Testis (tissue), 2 donors: ENCODE results near the gene TMED3.

Experiments used
- POLR2A ChIP-seq: fragments of 450-650 bp; IDR thresholded peaks from one replicate; pipeline ENCODE4 v1.6.1; 2017; ENCODE audit warnings: antibody characterized with exemption, mild to moderate bottlenecking, moderate library complexity
- TF ChIP-seq, protein P1 (sequence below), 3 experiments: fragments of 450-650 bp in 2 of 3; fragments of 200-600 bp in 1 of 3; sonication (generic) in 1 of 3; IDR thresholded peaks; one replicate each; pipeline ENCODE4 v1.5.1; 2016 to 2019; ENCODE audit warnings: antibody characterized with exemption in 3 of 3, mild to moderate bottlenecking in 2 of 3, moderate library complexity in 1 of 3

GRCh38 chr15:79310612-79310984, 314 bp upstream of the TMED3 start:
- TF ChIP-seq, protein P1, sequence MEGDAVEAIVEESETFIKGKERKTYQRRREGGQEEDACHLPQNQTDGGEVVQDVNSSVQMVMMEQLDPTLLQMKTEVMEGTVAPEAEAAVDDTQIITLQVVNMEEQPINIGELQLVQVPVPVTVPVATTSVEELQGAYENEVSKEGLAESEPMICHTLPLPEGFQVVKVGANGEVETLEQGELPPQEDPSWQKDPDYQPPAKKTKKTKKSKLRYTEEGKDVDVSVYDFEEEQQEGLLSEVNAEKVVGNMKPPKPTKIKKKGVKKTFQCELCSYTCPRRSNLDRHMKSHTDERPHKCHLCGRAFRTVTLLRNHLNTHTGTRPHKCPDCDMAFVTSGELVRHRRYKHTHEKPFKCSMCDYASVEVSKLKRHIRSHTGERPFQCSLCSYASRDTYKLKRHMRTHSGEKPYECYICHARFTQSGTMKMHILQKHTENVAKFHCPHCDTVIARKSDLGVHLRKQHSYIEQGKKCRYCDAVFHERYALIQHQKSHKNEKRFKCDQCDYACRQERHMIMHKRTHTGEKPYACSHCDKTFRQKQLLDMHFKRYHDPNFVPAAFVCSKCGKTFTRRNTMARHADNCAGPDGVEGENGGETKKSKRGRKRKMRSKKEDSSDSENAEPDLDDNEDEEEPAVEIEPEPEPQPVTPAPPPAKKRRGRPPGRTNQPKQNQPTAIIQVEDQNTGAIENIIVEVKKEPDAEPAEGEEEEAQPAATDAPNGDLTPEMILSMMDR (IDR thresholded peaks at IDR 0.05), result no peak
- no peak for TF ChIP-seq POLR2A
